ENCODE measurements around the gene GRK2.

GRCh38 chr11:67316882-67317204 is 50.6 kb downstream of the GRK2 start:
- TF ChIP-seq KLF16 (IDR thresholded peaks at IDR 0.05), result no peak
- TF ChIP-seq SREBF2 (CRISPR knock-in tag; IDR thresholded peaks at IDR 0.05), result no peak
- no peak for TF ChIP-seq U2AF2 (optimal IDR thresholded peaks at IDR 0.05; ENCODE audit: low read depth, low read length)
- no peak for TF ChIP-seq CTCF (IDR thresholded peaks at IDR 0.05 in 2 of 3, conservative IDR thresholded peaks at IDR 0.05 in 1 of 3; ENCODE audit: insufficient read depth in 2 of 3, low read depth in 1 of 3, low read length in 3 of 3)
- TF ChIP-seq, protein P1, sequence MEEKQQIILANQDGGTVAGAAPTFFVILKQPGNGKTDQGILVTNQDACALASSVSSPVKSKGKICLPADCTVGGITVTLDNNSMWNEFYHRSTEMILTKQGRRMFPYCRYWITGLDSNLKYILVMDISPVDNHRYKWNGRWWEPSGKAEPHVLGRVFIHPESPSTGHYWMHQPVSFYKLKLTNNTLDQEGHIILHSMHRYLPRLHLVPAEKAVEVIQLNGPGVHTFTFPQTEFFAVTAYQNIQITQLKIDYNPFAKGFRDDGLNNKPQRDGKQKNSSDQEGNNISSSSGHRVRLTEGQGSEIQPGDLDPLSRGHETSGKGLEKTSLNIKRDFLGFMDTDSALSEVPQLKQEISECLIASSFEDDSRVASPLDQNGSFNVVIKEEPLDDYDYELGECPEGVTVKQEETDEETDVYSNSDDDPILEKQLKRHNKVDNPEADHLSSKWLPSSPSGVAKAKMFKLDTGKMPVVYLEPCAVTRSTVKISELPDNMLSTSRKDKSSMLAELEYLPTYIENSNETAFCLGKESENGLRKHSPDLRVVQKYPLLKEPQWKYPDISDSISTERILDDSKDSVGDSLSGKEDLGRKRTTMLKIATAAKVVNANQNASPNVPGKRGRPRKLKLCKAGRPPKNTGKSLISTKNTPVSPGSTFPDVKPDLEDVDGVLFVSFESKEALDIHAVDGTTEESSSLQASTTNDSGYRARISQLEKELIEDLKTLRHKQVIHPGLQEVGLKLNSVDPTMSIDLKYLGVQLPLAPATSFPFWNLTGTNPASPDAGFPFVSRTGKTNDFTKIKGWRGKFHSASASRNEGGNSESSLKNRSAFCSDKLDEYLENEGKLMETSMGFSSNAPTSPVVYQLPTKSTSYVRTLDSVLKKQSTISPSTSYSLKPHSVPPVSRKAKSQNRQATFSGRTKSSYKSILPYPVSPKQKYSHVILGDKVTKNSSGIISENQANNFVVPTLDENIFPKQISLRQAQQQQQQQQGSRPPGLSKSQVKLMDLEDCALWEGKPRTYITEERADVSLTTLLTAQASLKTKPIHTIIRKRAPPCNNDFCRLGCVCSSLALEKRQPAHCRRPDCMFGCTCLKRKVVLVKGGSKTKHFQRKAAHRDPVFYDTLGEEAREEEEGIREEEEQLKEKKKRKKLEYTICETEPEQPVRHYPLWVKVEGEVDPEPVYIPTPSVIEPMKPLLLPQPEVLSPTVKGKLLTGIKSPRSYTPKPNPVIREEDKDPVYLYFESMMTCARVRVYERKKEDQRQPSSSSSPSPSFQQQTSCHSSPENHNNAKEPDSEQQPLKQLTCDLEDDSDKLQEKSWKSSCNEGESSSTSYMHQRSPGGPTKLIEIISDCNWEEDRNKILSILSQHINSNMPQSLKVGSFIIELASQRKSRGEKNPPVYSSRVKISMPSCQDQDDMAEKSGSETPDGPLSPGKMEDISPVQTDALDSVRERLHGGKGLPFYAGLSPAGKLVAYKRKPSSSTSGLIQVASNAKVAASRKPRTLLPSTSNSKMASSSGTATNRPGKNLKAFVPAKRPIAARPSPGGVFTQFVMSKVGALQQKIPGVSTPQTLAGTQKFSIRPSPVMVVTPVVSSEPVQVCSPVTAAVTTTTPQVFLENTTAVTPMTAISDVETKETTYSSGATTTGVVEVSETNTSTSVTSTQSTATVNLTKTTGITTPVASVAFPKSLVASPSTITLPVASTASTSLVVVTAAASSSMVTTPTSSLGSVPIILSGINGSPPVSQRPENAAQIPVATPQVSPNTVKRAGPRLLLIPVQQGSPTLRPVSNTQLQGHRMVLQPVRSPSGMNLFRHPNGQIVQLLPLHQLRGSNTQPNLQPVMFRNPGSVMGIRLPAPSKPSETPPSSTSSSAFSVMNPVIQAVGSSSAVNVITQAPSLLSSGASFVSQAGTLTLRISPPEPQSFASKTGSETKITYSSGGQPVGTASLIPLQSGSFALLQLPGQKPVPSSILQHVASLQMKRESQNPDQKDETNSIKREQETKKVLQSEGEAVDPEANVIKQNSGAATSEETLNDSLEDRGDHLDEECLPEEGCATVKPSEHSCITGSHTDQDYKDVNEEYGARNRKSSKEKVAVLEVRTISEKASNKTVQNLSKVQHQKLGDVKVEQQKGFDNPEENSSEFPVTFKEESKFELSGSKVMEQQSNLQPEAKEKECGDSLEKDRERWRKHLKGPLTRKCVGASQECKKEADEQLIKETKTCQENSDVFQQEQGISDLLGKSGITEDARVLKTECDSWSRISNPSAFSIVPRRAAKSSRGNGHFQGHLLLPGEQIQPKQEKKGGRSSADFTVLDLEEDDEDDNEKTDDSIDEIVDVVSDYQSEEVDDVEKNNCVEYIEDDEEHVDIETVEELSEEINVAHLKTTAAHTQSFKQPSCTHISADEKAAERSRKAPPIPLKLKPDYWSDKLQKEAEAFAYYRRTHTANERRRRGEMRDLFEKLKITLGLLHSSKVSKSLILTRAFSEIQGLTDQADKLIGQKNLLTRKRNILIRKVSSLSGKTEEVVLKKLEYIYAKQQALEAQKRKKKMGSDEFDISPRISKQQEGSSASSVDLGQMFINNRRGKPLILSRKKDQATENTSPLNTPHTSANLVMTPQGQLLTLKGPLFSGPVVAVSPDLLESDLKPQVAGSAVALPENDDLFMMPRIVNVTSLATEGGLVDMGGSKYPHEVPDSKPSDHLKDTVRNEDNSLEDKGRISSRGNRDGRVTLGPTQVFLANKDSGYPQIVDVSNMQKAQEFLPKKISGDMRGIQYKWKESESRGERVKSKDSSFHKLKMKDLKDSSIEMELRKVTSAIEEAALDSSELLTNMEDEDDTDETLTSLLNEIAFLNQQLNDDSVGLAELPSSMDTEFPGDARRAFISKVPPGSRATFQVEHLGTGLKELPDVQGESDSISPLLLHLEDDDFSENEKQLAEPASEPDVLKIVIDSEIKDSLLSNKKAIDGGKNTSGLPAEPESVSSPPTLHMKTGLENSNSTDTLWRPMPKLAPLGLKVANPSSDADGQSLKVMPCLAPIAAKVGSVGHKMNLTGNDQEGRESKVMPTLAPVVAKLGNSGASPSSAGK (IDR thresholded peaks at IDR 0.05), result no peak
- no peak for TF ChIP-seq POLR2AphosphoS5 (IDR thresholded peaks at IDR 0.05; ENCODE audit: control insufficient read depth, insufficient read depth, low read depth, low read length)
- TF ChIP-seq HEY1 (CRISPR knock-in tag; IDR thresholded peaks at IDR 0.05; ENCODE audit: borderline replicate concordance), result no peak
- TF ChIP-seq EP300 (IDR thresholded peaks at IDR 0.05; ENCODE audit: low read length), result no peak
- TF ChIP-seq JUND (IDR thresholded peaks at IDR 0.05; ENCODE audit: borderline replicate concordance, low read depth, low read length), result no peak
- TF ChIP-seq JUND (tag; IDR thresholded peaks at IDR 0.05; ENCODE audit: borderline replicate concordance, low read depth, low read length), result no peak
- no peak for TF ChIP-seq FOXA1 (IDR thresholded peaks at IDR 0.05; ENCODE audit: borderline replicate concordance)
- TF ChIP-seq ADNP (tag; IDR thresholded peaks at IDR 0.05), result no peak
- no peak for TF ChIP-seq ZNF224 (CRISPR knock-in tag; IDR thresholded peaks at IDR 0.05)

All from K562 (cell line).